ENCODE data around the gene RPL41. TPM values are rescaled to one million over a fixed set of nuclear protein-coding genes. Genes with fewer than 3 reads are reported as not detected.
A peak's percentile ranks its signal among the peaks of the same experiment; 100 is the strongest.

The RPL41 gene
- total and polyA plus RNA-seq, 9 of the 15 experiments (the other 6 are each of a cell fraction or from before 2014, with no cell fraction given) = 3,403 to 11,276 (median 5,604) TPM

DNA sequence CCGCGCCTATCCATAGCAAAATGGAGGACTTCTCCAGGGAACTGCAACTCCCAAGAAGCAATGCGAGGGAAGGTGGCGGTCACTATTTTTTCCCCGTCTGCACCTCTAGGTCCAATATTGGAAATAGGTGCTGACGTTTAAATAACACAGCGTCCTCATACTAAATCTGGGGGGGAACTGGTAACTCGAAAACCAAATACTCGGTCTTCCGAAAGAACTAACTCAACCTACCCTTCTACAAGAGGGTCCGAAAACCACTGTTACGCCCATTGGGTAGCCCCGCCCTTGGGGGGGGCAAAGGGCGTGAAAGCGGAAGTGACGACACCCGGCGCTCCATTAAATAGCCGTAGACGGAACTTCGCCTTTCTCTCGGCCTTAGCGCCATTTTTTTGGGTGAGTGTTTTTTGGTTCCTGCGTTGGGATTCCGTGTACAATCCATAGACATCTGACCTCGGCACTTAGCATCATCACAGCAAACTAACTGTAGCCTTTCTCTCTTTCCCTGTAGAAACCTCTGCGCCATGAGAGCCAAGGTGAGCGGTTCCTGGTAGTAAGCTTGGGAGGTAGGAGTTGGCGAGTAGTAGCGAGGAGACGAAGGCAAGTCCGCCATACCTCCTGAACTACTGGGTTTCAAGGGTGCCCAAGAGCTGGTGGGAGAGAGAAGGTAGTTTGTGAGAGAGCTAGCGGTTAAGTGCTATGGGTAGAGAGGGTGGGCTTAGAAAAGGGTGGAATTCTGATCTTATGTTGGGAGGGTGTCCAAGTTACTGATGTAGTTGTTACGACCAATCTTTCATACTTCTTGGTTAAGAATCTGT is at the start of gene RPL41 (continued):
- TF ChIP-seq, protein P1, sequence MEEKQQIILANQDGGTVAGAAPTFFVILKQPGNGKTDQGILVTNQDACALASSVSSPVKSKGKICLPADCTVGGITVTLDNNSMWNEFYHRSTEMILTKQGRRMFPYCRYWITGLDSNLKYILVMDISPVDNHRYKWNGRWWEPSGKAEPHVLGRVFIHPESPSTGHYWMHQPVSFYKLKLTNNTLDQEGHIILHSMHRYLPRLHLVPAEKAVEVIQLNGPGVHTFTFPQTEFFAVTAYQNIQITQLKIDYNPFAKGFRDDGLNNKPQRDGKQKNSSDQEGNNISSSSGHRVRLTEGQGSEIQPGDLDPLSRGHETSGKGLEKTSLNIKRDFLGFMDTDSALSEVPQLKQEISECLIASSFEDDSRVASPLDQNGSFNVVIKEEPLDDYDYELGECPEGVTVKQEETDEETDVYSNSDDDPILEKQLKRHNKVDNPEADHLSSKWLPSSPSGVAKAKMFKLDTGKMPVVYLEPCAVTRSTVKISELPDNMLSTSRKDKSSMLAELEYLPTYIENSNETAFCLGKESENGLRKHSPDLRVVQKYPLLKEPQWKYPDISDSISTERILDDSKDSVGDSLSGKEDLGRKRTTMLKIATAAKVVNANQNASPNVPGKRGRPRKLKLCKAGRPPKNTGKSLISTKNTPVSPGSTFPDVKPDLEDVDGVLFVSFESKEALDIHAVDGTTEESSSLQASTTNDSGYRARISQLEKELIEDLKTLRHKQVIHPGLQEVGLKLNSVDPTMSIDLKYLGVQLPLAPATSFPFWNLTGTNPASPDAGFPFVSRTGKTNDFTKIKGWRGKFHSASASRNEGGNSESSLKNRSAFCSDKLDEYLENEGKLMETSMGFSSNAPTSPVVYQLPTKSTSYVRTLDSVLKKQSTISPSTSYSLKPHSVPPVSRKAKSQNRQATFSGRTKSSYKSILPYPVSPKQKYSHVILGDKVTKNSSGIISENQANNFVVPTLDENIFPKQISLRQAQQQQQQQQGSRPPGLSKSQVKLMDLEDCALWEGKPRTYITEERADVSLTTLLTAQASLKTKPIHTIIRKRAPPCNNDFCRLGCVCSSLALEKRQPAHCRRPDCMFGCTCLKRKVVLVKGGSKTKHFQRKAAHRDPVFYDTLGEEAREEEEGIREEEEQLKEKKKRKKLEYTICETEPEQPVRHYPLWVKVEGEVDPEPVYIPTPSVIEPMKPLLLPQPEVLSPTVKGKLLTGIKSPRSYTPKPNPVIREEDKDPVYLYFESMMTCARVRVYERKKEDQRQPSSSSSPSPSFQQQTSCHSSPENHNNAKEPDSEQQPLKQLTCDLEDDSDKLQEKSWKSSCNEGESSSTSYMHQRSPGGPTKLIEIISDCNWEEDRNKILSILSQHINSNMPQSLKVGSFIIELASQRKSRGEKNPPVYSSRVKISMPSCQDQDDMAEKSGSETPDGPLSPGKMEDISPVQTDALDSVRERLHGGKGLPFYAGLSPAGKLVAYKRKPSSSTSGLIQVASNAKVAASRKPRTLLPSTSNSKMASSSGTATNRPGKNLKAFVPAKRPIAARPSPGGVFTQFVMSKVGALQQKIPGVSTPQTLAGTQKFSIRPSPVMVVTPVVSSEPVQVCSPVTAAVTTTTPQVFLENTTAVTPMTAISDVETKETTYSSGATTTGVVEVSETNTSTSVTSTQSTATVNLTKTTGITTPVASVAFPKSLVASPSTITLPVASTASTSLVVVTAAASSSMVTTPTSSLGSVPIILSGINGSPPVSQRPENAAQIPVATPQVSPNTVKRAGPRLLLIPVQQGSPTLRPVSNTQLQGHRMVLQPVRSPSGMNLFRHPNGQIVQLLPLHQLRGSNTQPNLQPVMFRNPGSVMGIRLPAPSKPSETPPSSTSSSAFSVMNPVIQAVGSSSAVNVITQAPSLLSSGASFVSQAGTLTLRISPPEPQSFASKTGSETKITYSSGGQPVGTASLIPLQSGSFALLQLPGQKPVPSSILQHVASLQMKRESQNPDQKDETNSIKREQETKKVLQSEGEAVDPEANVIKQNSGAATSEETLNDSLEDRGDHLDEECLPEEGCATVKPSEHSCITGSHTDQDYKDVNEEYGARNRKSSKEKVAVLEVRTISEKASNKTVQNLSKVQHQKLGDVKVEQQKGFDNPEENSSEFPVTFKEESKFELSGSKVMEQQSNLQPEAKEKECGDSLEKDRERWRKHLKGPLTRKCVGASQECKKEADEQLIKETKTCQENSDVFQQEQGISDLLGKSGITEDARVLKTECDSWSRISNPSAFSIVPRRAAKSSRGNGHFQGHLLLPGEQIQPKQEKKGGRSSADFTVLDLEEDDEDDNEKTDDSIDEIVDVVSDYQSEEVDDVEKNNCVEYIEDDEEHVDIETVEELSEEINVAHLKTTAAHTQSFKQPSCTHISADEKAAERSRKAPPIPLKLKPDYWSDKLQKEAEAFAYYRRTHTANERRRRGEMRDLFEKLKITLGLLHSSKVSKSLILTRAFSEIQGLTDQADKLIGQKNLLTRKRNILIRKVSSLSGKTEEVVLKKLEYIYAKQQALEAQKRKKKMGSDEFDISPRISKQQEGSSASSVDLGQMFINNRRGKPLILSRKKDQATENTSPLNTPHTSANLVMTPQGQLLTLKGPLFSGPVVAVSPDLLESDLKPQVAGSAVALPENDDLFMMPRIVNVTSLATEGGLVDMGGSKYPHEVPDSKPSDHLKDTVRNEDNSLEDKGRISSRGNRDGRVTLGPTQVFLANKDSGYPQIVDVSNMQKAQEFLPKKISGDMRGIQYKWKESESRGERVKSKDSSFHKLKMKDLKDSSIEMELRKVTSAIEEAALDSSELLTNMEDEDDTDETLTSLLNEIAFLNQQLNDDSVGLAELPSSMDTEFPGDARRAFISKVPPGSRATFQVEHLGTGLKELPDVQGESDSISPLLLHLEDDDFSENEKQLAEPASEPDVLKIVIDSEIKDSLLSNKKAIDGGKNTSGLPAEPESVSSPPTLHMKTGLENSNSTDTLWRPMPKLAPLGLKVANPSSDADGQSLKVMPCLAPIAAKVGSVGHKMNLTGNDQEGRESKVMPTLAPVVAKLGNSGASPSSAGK (IDR thresholded peaks at IDR 0.05) = peak; percentile 72
- TF ChIP-seq HDAC1 (IDR thresholded peaks at IDR 0.05) (peak in 1 of 2 experiments; percentile 74; a peak in 3 of 4 replicates), SIX5 (IDR thresholded peaks at IDR 0.05; ENCODE audit: borderline replicate concordance in 1 of 2, insufficient read depth in 1 of 2, low read depth in 1 of 2, low read length in 2 of 2) (peak; percentile 55 to 72), SMAD3 (CRISPR knock-in tag; conservative IDR thresholded peaks at IDR 0.05) (0 out of 2 replicates have a peak, but pooled peaks have one; percentile 7)

All from K562 (cell line).